GM18868 (cell line): ENCODE data around the gene OTUD7B.
A peak's percentile ranks its signal among the peaks of the same experiment; 100 is the strongest.
"Not testable (repeated sequence)": the region's sequence is repeated elsewhere in the genome, so short reads cannot be mapped to it uniquely, and the experiment has no call there.

Experiments
- ATAC-seq: cut with Tn5 transposase; IDR thresholded peaks from one replicate; pipeline ENCODE4 v1.9.1; 2021; ENCODE audit warnings: mild to moderate bottlenecking, moderate library complexity; ENCODE audit not compliant: unreplicated experiment

The OTUD7B gene

DNA sequence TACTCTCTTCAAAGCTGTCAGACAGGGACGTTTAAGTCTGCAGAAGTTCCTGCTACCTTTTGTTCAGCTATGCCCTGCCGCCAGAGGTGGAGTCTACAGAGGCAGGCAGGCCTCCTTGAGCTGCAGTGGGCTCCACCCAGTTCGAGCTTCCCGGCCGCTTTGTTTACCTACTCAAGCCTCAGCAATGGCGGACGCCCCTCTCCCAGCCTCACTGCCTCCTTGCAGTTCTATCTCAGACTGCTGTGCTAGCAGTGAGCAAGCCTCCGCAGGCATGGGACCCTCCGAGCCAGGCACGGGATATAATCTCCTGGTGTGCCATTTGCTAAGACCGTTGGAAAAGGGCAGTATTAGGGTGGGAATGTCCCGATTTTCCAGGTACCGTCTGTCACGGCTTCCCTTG, 53.0 kb downstream of the OTUD7B start:
- not testable (repeated sequence) for ATAC-seq

DNA sequence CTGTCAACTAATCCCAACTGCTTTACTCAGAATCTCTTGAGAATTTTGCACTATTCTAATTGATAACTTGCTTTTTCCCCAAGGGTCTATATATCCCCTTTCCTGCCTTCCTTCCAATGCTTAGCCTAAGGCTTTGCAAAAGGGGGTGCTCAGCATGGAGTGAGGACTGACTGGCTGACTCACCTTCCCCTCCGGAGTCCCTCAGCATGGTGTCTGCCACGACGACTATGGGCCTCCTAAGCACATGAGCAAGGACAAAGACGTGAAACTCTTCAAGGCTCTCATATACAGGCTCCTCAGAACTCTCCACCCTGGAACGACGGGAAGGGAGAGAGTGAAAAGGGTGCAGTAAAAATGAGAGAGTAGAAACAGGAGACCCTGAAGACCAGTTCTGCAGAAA, 60.6 kb downstream of the OTUD7B start:
- ATAC-seq, result no peak

DNA sequence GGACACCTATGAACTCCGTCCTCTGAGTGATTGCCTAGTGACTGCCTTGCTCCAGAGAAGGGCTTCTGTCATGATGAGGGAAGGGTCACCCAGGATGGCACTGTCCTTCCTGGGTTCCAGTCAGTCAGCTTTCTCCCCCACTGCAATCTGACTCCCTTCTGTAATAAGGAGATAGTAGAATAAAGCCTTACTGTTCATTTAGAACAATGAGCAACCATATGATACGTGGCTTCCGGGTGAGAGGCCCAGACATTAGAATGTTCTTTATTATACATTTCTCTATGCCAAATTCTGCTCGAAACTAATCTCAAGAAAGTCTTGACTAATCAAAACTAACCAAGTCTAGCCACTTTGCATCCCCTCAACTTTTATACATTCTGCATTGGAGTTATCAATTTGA, 65.3 kb downstream of the OTUD7B start:
- no peak for ATAC-seq

DNA sequence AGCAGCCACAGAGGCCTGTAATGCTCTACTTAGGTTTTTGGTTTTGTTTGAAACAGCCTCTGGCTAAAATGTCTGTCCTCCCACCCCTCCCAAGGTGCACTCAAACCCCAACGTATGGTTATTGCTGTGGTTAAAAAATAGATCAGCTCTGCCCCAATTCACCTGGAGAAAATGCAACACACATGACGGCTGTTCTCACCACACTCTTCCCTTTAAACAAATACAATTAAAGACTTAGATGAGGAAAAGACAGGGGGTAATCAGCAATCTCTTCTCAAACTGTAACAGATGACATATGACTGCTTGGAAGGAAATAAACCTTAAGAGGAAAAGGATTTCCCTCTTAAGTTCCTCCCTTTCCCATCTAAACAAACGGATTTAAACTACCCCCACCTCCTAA, 67.6 kb downstream of the OTUD7B start:
- no peak for ATAC-seq

DNA sequence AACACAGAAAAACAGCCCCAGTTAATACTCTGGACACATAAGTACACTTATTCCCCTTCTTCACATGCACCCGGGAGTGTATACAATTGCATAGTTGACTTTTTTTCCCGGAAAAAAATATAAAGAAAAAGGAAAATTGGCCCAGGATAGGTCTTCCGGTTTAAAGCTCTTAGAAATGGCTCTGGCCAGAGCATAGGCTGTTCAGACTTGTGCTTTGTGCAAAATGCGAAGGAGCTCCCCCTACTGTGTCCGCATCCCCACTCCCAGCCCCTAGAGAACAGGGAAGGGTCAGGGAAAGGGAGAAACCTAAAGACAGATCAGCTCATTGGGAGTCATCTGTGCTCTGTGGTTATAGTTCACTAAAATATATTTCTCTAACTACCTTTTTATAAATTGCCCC, 68.3 kb downstream of the OTUD7B start:
- no peak for ATAC-seq

DNA sequence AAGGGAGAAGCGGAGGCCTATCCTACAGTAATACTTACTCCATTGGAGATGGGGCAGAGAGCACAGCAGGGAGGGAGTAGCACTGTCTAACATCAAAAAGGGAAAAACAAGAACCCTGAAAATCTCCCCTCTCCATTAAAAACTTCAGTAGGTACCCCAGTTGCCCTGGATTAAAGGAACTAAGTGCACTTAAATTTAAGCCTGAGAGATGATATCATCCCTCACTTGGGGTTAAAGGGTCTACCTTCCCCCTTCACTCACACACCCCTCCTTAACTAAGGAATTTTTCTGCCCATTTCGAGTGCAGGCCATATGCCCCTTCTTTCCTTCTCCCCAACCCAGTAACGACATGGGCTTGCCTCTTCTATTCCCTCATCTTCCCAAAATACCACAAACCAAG, 70.1 kb downstream of the OTUD7B start:
- no peak for ATAC-seq

DNA sequence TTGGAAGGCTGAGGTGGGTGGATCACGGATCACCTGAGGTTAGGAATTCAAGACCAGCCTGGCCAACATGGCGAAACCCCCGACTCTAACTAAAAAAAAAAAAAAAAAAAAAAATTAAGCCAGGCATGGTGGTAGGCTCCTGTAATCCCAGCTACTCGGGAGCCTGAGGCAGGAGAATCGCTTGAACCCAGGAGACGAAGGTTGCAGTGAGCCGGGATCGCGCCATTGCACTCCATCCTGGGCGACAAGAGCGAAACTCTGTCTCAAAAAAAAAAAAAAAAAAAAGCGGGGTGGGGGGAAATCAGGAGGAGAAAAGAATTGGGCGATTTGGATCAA, 71.9 kb downstream of the OTUD7B start:
- not testable (repeated sequence) for ATAC-seq

DNA sequence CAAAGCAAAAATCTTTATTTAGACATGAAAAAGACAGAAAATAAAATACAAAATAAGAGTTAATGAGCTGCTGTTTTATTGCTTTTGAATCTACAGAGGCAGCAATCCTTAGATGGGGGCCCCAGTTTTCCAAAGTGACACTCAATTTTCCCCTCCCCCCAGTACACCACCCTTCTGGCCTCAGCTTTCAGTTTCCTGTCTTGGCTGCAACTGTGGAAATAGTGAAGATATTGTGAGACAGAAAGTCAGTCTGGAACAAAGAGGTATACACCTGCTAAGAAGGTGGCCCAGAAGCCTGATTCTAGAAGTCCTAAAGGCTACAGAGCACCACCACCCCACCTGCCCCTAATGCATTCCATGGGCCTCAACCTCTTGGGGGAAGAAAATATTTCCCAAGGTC, 72.8 kb downstream of the OTUD7B start:
- ATAC-seq, result no peak

DNA sequence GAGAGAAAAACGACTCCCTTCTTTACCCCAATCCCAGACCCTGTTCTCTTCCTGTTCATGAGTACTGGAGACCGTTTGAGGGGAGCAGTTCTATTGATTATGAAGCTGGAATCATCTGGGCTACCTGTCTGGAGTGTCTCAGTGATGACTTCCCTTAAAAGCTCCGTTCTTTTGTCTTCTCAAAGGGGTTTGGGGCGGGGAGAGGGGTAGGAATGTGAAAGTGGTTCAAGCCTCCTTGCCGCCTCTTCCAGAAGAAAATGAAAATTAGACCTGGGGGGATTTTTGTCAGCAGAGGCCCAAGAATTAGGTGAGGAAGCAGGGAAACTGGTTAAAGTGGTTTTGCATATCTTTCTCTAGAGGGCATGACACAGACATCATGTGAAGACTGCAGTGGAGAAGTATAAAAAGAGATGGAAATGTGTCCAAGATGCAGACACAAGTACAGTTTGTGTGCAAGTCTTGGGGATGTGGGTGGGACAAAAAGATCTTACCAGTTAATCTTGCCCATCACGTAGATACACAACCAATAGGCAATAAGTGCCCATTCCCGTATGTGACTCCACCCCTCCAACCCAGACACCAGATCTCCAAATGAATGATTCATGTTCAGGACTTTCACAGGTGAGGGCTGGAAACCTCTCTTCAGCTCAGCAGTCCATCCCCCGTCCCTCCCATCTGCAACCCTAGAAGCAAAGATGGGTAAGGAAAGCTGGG, 73.4 kb downstream of the OTUD7B start:
- ATAC-seq, result no peak

DNA sequence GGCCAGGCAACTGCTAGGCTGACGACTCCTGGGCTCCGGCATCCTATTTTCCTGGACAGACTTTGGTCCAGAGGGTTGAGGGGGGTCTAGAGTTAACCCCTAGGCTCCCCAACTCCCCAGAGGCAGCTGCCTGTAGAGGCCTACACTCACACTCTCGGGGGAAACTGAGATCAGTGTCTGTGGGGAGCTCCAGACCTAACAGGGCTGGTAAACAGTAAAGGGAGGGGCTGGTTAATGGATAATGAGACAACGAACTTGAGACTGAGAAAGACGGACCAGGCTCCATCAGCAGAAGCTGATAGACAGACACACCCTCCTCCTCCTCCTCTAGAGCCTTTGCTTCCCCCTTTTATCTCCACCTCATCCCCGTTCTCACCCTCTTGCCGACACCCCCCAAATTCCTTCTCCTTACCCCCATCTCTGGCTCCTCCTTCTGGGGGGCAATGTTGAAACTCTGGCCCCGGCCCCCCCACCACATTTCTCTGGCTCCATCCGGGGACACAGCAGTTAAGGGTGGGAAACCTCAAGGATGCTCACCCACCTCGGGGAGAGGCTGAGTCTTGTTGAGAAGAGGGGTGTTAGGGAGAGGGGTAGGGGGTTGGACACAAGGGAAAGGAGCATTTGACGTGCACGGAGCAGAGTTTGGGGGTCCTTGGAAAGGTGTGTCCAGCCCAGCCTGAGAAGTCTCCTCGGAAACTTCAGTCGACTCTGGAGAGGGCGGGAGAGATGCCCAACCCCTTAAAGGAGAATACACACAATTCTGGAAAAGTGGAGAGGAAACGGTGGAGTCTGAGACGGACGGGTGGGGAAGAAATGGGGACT, 74.1 kb downstream of the OTUD7B start, which contains the start of gene MTMR11:
TSS of gene MTMR11 (minus strand) at position 710 of the 822 bp plus-strand sequence. CDS start at position 478, 232 bp downstream.
- no peak for ATAC-seq

DNA sequence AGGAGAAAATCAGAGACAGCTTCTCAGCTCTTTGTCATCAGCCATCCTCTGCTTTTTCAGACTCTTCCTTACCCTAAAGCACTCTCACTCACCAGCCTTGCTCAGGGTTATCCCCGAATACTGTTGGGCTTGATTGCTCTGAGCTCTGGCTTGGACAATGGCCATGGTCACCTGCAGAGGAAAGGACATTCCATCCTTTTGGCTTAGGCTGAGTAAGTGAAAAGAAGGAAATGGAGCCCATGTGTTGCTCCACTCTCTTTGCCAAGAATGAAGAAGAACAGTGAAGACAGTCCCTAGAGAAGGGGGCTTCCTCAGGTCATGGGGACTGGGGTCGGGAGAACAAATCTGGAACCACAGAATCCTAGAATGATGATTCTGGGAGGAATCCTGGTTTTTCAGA, 76.2 kb downstream of the OTUD7B start:
- ATAC-seq, result no peak

DNA sequence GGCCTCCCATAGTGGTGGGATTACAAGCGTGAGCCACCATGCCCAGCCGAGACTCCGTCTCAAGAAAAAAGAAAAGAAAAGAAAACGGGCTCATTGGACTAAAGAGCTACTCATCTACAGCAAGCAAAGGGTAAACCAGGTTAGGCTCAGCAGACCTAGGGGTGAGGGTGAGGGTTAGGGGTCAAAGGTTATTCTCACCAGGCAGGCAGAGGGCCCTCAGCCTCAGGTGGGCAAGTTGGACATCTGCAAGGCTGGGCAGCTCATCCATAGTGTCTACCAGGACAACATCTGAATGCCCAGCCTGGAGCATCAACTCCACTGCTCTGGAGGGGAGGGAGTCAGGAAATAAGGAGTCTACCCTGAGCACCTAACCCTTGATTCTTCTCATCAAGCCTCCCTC, 77.3 kb downstream of the OTUD7B start:
- ATAC-seq, result no peak

DNA sequence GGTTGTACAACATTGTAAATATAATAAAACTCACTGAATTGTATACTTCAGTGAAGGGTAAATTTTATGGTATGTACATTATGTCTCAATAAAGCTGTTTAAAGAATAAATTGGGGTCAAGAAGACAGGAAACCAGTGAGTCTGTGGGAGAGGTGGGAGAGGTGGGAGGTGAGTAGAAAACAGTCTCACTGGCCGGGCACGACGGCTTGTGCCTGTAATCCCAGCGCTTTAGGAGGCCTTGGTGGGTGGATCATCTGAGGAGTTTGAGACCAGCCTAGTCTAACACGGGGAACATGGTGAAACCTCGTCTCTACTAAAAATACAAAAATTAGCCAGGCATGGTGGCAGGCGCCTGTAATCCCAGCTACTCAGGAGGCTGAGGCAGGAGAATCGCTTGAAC, 78.1 kb downstream of the OTUD7B start:
- no peak for ATAC-seq

DNA sequence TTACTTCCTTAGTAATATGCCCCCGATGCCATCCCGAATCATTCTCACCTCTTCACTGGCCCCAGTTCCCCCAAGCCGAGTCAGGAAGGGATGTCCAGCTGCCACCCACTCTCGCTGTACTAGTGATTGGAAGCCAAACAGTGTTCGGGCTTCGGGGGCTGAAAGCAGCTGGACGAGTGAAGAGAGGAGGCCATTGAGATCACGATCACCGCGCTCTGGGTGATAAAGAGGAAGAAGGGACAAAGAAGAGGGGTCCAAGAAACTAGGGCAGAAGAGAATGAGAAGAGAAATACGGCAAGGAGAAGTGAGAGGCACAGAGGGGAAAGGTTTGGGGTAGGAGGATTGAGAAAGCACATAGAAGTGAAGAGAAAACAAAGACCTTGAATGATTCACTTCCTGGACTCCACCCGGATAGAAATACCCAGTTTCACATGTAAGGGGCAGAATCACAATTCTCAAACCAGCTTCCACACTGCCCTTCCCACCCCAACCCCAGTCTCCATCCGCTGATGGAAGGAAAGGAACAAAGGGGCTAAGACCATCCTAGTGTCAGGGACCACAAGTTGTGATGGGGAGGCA, 79.2 kb downstream of the OTUD7B start:
- ATAC-seq, result no peak

DNA sequence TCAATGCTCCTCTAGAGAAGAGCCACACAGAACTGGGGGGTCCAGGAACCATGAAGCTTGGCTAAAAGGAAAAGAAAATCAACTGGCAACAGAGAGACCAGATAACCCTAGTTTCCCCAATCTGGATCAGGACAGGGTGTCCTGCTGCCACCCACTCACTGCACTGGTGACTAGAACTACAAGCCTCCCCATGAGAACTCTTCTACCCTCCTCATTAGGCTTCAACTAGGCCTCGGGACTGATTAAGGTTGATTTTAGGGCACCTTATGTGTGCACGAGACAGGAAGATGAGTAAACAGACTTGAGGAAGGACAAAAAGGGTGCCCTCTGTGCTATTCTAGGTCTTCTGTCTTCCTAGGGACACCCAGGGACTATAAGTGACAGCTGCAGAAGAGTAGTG, 80.7 kb downstream of the OTUD7B start:
- ATAC-seq, result no peak

DNA sequence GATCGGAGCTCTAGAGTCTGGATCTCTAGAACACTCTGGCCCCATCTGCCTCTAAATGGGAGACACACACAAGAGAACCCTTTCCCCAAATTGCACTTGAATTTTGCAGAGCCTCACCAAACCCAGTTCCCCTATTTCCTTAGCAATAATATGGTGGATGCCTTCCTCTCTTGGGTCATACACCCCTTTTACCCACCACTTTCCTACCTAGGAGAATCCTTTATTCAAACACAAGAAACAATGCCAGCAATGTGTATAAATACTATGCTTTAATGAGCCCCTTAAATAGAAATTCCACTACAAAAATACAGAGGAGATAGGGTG, 82.2 kb downstream of the OTUD7B start:
- no peak for ATAC-seq

DNA sequence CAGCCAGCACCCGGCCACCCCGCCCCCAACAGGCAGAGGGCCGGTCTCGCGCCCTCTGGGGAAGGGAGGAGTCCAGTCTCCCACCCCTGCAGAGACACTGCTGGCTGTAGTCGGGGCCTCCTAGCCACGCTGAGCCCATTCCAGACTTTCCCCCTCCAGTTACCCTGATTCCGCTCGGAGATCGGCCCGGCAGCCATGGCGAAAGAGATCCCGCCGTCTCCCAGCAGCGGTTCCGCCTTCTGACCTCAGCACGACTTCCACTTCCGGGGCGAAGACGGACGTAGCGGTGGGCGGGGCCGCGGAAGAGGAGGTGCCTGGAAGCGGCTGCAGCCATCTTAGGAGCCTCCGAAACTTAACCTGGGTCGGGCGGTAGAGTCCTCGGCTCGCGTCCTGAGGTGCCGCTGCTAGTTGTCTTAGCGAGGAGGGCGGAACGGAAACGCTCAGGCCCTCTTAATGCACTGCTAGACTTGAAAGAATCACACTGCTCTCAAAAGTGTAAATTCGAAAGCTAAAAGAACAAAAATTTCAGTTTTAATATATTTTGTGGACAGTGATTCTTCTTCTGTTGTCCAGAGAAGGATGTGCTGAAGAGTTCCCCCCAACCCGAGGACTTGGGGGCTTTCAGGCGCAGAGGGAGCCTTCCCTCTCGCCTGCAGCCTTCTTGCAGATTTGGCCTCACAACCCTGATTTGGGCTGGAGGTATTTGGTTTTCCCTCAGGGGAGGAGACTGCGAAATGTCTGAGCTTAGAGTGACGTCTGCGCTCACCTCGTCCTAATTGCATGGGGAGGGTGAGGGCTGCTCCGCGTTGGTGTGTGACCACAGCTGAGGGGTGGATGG, 82.7 kb downstream of the OTUD7B start, which contains the start of gene SF3B4:
TSS of gene SF3B4 (minus strand) at position 241 of the 838 bp plus-strand sequence. CDS start at position 197, 44 bp downstream.
- ATAC-seq, result peak; percentile 91

DNA sequence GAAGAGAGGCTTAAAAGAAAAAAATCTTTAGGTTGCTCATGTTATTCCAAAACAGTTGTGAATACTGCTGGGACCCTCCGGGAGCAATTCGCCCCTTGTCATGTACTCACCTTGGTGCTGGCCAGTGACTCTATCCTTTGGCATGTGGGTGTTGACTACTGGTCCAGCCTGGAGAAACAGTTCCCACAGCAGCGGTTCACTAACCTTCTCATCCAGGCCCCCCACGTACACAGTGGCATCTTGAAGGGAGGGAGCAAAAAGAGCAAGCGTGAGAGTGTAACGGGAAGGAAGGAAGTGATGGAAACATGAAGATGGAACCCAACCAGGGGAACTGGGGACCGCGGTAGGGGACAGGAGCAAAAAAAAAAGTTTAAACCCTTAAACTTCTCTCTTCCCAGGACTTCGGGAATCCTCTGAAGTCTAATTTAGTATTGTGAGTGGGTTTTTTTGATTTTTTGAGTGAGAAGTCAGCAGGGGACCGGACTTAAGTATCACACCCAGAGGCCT, 83.4 kb downstream of the OTUD7B start:
- ATAC-seq, result no peak

DNA sequence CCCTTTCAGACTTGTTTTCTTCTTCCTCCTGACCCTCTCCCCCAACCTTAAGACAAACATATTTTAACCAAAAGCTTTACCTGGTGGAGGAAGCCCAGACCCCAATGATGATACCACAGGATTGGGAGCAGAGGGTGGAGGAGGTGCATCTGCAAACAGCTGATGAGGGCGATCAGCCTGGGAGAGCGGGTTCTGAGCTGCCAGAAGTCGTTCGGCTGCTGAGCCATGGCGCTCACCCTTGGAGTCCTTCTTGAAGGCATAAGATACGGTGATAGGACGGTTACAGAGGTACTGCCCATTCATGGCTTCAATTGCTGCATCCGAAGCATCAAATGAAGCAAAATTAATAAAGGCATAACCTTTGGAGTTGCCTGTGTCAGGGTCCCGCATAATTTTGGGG, 84.2 kb downstream of the OTUD7B start:
- no peak for ATAC-seq

DNA sequence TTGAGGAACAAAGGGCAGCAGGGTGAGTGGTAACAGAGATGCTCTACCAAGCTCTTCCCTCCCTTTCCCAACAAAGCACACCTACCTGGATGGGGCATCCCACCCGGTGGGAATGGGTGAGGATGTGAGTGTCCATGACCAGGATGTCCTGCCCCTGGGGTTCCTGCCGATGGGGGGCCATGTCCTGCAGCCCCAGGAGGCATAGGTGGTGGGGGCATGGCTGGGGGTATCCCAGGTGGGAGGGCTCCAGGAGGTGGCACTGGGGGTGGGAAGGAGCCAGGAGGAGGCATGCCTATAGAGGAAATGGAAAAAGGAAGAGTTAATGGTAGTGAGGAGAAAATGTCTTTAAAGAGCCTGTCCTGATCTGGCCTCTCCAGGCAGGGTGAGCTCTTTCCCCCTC, 84.8 kb downstream of the OTUD7B start:
- ATAC-seq, result no peak

DNA sequence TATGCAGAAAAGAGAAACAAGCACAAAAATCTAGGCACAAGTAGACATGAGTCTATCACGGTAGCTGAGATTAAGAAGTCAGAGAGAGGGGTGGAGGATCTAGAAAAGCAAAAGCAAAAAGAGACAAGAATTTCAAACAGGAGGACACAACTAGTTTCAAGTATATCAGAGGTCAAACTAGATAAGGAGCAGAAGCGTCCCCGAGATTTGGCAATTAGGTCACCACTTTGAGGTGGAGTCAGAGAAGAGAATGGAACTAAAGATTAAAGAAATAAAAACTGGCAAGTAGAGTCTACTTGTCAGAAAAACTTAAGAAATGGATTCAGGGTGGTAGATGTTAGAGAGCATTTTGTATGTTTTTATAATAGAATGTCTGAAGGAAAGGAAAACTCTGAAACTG, 85.2 kb downstream of the OTUD7B start:
- no peak for ATAC-seq
